Prostate gland (tissue), 2 donors: ENCODE data around the gene CALHM4.

Source experiments
- CTCF ChIP-seq, 4 experiments: fragments of 200-600 bp in 2 of 4; fragments of 450-650 bp in 2 of 4; sonication (generic) in 2 of 4; IDR thresholded peaks; 1 replicate in 3 of 4; 2 replicates in 1 of 4; pipeline ENCODE4 v1.5.1; 2016 to 2019; ENCODE audit warnings: antibody characterized with exemption in 4 of 4, mild to moderate bottlenecking in 2 of 4, moderate library complexity in 2 of 4
- POLR2A ChIP-seq: fragments of 450-650 bp; IDR thresholded peaks from one replicate; pipeline ENCODE4 v1.6.1; 2016; ENCODE audit warnings: antibody characterized with exemption, mild to moderate bottlenecking
- POLR2AphosphoS5 ChIP-seq: sonication (generic); formaldehyde crosslinking; IDR thresholded peaks from one replicate; pipeline ENCODE4 v1.6.1; 2017; ENCODE audit warnings: antibody characterized with exemption

- TF ChIP-seq POLR2A (no peak), CTCF (IDR thresholded peaks at IDR 0.05) (no peak), POLR2AphosphoS5 (no peak)
These were observed 2.5 kb downstream of the CALHM4 start for GRCh38 chr6:116556065-116556464.
